CD14-positive monocyte (primary cell): ENCODE data around the gene ENPEP. TPM values are rescaled to one million over a fixed set of nuclear protein-coding genes. Genes with fewer than 3 reads are reported as not detected.

Experiments
- DNase-seq, 3 donors: peaks; one replicate each; pipeline ENCODE4 v3.0.0-alpha.2; 2011 to 2022
- H2AFZ ChIP-seq: 2 replicates; pipeline ENCODE4 v1.6.0; 2012; ENCODE audit warnings: mild to moderate bottlenecking, low read depth, low read length, inconsistent platforms; ENCODE audit not compliant: insufficient read depth, poor library complexity, severe bottlenecking
- H3K27ac ChIP-seq, 2 donors: 1 replicate in 1 of 2; 2 replicates in 1 of 2; pipeline ENCODE4 v1.5.1; 2012 to 2013; ENCODE audit warnings: low read length in 2 of 2, control low read depth in 1 of 2, inconsistent platforms in 1 of 2, low read depth in 1 of 2, mild to moderate bottlenecking in 1 of 2
- H3K27me3 ChIP-seq, 2 donors: one replicate each; pipeline versions ENCODE4 v1.6.0 to v1.6.1; 2011 to 2013; ENCODE audit warnings: low read length in 2 of 2; ENCODE audit not compliant: control insufficient read depth in 2 of 2, insufficient read depth in 2 of 2
- H3K36me3 ChIP-seq, 2 donors: replicated peaks in 1 of 2; 1 replicate in 1 of 2; 2 replicates in 1 of 2; pipeline versions ENCODE4 v1.5.1 to v1.6.1; 2012 to 2013; ENCODE audit warnings: low read length in 2 of 2, control low read depth in 1 of 2, inconsistent platforms in 1 of 2, mild to moderate bottlenecking in 1 of 2; ENCODE audit not compliant: insufficient read depth in 2 of 2, control insufficient read depth in 1 of 2
- H3K4me1 ChIP-seq, 2 donors: 1 replicate in 1 of 2; 2 replicates in 1 of 2; pipeline versions ENCODE4 v1.5.1 to v1.6.1; 2012 to 2013; ENCODE audit warnings: low read length in 2 of 2, control low read depth in 1 of 2, inconsistent platforms in 1 of 2, mild to moderate bottlenecking in 1 of 2, moderate library complexity in 1 of 2; ENCODE audit not compliant: insufficient read depth in 2 of 2, control insufficient read depth in 1 of 2
- H3K4me2 ChIP-seq: replicated peaks from 2 replicates; pipeline ENCODE3; 2012; ENCODE audit warnings: low read length, moderate library complexity, mild to moderate bottlenecking; ENCODE audit not compliant: poor library complexity, severe bottlenecking; ENCODE audit errors: extremely low read depth
- H3K4me3 ChIP-seq, 3 experiments: fragments of 200-600 bp in 1 of 3; sonication (generic) in 1 of 3; replicated peaks in 1 of 3; 1 replicate in 2 of 3; 2 replicates in 1 of 3; pipeline ENCODE4 v1.5.1; 2011 to 2013; ENCODE audit warnings: low read length in 3 of 3, mild to moderate bottlenecking in 3 of 3, control low read depth in 2 of 3, low read depth in 2 of 3, inconsistent platforms in 1 of 3, moderate library complexity in 1 of 3
- H3K79me2 ChIP-seq: 2 replicates; pipeline ENCODE4 v1.6.0; 2012; ENCODE audit warnings: mild to moderate bottlenecking, control low read depth, inconsistent platforms, low read length, moderate library complexity; ENCODE audit not compliant: insufficient read depth
- H3K9ac ChIP-seq: 2 replicates; pipeline ENCODE4 v1.6.0; 2017; ENCODE audit warnings: low read length, mild to moderate bottlenecking; ENCODE audit not compliant: insufficient read depth, poor library complexity, severe bottlenecking
- H3K9me3 ChIP-seq, 2 donors: replicated peaks in 1 of 2; 1 replicate in 1 of 2; 2 replicates in 1 of 2; pipeline versions ENCODE4 v1.5.1 to v1.6.1; 2012 to 2013; ENCODE audit warnings: low read length in 2 of 2, control low read depth in 1 of 2; ENCODE audit not compliant: control insufficient read depth in 1 of 2, insufficient read depth in 1 of 2
- H4K20me1 ChIP-seq: 2 replicates; pipeline ENCODE4 v1.6.0; 2012; ENCODE audit warnings: mild to moderate bottlenecking, low read length, control low read depth, moderate library complexity; ENCODE audit not compliant: insufficient read depth
- H3K27ac Mint-ChIP-seq, 7 donors: one replicate each; pipeline ENCODE4 v1.8.0; 2020; ENCODE audit warnings: mild to moderate bottlenecking in 7 of 7, mixed read lengths in 7 of 7, moderate library complexity in 6 of 7, inconsistent platforms in 2 of 7
- H3K27me3 Mint-ChIP-seq, 3 donors: one replicate each; pipeline ENCODE4 v1.8.0; 2021 to 2022; ENCODE audit warnings: low read depth in 3 of 3, mild to moderate bottlenecking in 3 of 3, mixed read lengths in 3 of 3, moderate library complexity in 3 of 3, inconsistent platforms in 1 of 3
- H3K36me3 Mint-ChIP-seq, 2 donors: one replicate each; pipeline ENCODE4 v1.8.0; 2020; ENCODE audit warnings: mixed read lengths in 2 of 2, inconsistent platforms in 1 of 2, mild to moderate bottlenecking in 1 of 2
- H3K4me1 Mint-ChIP-seq: one replicate; pipeline ENCODE4 v1.8.0; 2020; ENCODE audit warnings: mild to moderate bottlenecking, mixed read lengths
- H3K4me3 Mint-ChIP-seq, 2 donors: one replicate each; pipeline ENCODE4 v1.8.0; 2020; ENCODE audit warnings: mild to moderate bottlenecking in 2 of 2, mixed read lengths in 2 of 2, moderate library complexity in 1 of 2
- H3K9me3 Mint-ChIP-seq, 7 donors: one replicate each; pipeline ENCODE4 v1.8.0; 2020 to 2022; ENCODE audit warnings: mixed read lengths in 7 of 7, mild to moderate bottlenecking in 6 of 7, moderate library complexity in 6 of 7, inconsistent platforms in 2 of 7
- CTCF ChIP-seq: fragments of 200-600 bp; IDR thresholded peaks from one replicate; pipeline ENCODE4 v1.8.0; 2022; ENCODE audit warnings: antibody characterized with exemption, mild to moderate bottlenecking
- WGBS: methylation state at CpG from one replicate; pipeline ENCODE4 v1.1.5; 2013; ENCODE audit warnings: missing lambda C conversion rate; ENCODE audit not compliant: insufficient coverage; 5-methylcytosine and 5-hydroxymethylcytosine counted together
- intact Hi-C, 2 donors: fragments of 100-400 bp; cut with micrococcal nuclease; formaldehyde crosslinking; loops; one replicate each; pipeline versions ENCODE4 v1.15.0 to v1.15.1; 2023
- polyA plus RNA-seq, 3 donors: library from polyadenylated mRNA; depleted of rRNA in 1 of 3; unstranded in 2 of 3; stranded (reverse) in 1 of 3; fragments of 300-500 nt in 2 of 3; fragments of >200 nt in 1 of 3; fragmentation: Illumina TruSeq in 2 of 3; gene quantifications; 1 replicate in 2 of 3; 2 replicates in 1 of 3; pipeline ENCODE4 v1.2.3, GENCODE V29; 2012 to 2021

ENPEP gene
- polyA plus RNA-seq, 3 donors: not detected

GRCh38 chr4:110612631-110613269 lies 136.8 kb downstream of the ENPEP start:
- H3K27ac Mint-ChIP-seq: no peak overlapping the region
- H3K36me3 Mint-ChIP-seq: no peaks in the 10 kb centered on the region
- DNase-seq: no peak
- H3K27me3 Mint-ChIP-seq: peaks cover 92 to 97% (median 92%) of the 10 kb centered on the region in 3 donors
- 12% methylated on average over 21 of the region's 23 CpGs for WGBS
- no peak overlapping the region for H2AFZ ChIP-seq
- no peak overlapping the region for H3K4me3 ChIP-seq
- peaks cover 3 to 63% of the 10 kb centered on the region in 2 donors for H3K9me3 ChIP-seq
- intact Hi-C loops: no loop called here
- H3K4me3 Mint-ChIP-seq: peak overlapping the region in 1 of 2 donors; percentile 74
- no peaks in the 10 kb centered on the region for H3K4me1 ChIP-seq
- no peaks in the 10 kb centered on the region for H3K36me3 ChIP-seq
- no peaks in the 10 kb centered on the region for H3K79me2 ChIP-seq
- no peak overlapping the region for H3K9ac ChIP-seq
- peaks cover 4% of the 10 kb centered on the region for H3K4me1 Mint-ChIP-seq
- no peak for TF ChIP-seq CTCF
- H3K27ac ChIP-seq: no peak overlapping the region
- H4K20me1 ChIP-seq: no peaks in the 10 kb centered on the region
- H3K4me2 ChIP-seq: no peak overlapping the region
- peaks cover 97 to 99% of the 10 kb centered on the region in 2 donors for H3K27me3 ChIP-seq
- H3K9me3 Mint-ChIP-seq: peaks cover 0 to 34% (median 20%) of the 10 kb centered on the region in 7 donors

- no peak for DNase-seq
- H3K27ac ChIP-seq: no peak overlapping the region
- Mint-ChIP-seq H3K4me3 (peak overlapping the region in 1 of 2 donors; percentile 67), H3K9me3 (peaks cover 0 to 44% (median 25%) of the 10 kb centered on the region in 7 donors), H3K27me3 (peaks cover 94 to 97% (median 94%) of the 10 kb centered on the region in 3 donors), H3K4me1 (peaks cover 11% of the 10 kb centered on the region), H3K36me3 (peaks cover 5% of the 10 kb centered on the region in 2 donors), H3K27ac (no peak overlapping the region)
- H3K4me2 ChIP-seq: no peak overlapping the region
- H3K79me2 ChIP-seq: no peaks in the 10 kb centered on the region
- H2AFZ ChIP-seq: no peak overlapping the region
- H3K9me3 ChIP-seq: peaks cover 8 to 73% of the 10 kb centered on the region in 2 donors
- no peak overlapping the region for H3K9ac ChIP-seq
- peaks cover 99% of the 10 kb centered on the region in 2 donors for H3K27me3 ChIP-seq
- no peak overlapping the region for H3K4me3 ChIP-seq
- WGBS: no CpG with 5 or more reads among the region's 3 CpGs
- H3K36me3 ChIP-seq: no peaks in the 10 kb centered on the region
- TF ChIP-seq CTCF: no peak
- H4K20me1 ChIP-seq: no peaks in the 10 kb centered on the region
- intact Hi-C loops: no loop called here
- no peaks in the 10 kb centered on the region for H3K4me1 ChIP-seq
These were observed 137.8 kb downstream of the ENPEP start for GRCh38 chr4:110613745-110614144.
